GM19023 (cell line): ENCODE data around the gene RNF25.

ENCODE experiments used
- ATAC-seq: cut with Tn5 transposase; IDR thresholded peaks from one replicate; pipeline ENCODE4 v1.9.1; 2021; ENCODE audit warnings: mild to moderate bottlenecking, moderate library complexity; ENCODE audit not compliant: unreplicated experiment

RNF25 gene, protein sequence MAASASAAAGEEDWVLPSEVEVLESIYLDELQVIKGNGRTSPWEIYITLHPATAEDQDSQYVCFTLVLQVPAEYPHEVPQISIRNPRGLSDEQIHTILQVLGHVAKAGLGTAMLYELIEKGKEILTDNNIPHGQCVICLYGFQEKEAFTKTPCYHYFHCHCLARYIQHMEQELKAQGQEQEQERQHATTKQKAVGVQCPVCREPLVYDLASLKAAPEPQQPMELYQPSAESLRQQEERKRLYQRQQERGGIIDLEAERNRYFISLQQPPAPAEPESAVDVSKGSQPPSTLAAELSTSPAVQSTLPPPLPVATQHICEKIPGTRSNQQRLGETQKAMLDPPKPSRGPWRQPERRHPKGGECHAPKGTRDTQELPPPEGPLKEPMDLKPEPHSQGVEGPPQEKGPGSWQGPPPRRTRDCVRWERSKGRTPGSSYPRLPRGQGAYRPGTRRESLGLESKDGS

DNA sequence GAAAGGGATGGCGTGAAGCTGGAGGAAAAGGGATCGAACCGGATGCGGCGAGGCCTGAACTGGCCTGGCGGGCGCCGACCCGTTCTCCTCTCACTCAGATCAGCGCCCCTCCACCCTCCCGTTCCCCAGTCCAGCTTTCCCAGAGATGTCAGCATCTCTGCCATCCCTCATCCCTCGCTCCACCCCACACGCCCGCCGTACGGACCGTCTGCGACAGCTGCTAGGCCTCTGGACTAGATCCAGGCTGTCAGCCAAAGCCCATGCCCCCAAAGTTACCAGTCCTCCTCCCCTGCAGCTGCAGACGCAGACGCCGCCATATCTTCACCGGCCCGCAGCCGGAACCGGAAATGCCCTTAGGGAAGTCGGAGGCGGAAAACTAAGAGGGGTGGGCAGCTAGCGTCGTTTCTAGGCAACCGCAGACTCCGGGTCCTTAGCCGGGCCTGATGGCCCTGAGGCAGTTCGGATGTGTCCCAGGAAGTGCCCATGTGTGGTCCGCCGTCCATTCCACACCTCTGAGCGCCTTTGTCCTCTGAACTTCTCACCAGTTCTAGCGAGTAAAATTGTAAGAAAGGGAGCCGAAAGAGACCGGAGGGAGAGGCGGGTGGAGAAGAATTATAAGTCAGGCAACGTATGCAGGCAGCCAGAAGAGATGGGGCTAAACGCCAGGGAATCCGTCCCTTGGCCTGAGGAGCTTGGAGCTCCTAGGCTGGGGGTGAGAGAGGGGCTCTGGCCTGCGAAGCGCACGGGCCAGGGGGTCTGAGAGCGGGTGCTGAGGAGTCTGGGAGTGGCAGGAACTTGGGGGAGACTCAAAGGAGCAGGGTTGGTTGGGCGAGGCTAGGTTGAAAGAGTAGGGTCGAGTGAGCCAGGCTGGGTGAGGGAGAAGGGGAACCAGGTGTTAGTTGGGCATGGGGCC is at the start of gene RNF25, which contains the start of gene STK36:
Gene RNF25 (minus strand): TSS at position 349 of the 913 bp plus-strand sequence. CDS start 32 bp downstream, at position 317.
Gene STK36 (plus strand): TSS at position 433 of the 913 bp plus-strand sequence. CDS start 744 bp downstream, outside the sequence.
- ATAC-seq, result peak; percentile 97

DNA sequence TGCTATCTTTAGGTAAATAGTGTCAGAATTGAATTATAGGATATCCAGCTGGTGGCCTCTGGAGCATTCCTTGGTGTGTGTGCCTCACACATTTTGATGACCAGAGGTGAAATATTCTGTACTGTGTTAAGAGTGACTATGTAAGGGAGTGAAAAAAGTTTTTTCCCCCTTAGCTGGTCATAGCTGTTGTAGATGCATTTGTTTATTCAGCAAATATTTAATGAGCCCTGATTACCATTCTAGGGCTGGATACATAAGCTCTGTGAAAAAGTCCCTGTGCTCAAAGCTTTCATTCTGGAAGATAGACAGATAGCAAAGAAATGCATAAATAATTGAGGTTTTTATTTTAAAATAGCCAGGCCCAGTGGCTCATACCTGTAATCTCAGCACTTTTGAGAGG is 49.7 kb upstream of the RNF25 start:
- ATAC-seq, result no peak

DNA sequence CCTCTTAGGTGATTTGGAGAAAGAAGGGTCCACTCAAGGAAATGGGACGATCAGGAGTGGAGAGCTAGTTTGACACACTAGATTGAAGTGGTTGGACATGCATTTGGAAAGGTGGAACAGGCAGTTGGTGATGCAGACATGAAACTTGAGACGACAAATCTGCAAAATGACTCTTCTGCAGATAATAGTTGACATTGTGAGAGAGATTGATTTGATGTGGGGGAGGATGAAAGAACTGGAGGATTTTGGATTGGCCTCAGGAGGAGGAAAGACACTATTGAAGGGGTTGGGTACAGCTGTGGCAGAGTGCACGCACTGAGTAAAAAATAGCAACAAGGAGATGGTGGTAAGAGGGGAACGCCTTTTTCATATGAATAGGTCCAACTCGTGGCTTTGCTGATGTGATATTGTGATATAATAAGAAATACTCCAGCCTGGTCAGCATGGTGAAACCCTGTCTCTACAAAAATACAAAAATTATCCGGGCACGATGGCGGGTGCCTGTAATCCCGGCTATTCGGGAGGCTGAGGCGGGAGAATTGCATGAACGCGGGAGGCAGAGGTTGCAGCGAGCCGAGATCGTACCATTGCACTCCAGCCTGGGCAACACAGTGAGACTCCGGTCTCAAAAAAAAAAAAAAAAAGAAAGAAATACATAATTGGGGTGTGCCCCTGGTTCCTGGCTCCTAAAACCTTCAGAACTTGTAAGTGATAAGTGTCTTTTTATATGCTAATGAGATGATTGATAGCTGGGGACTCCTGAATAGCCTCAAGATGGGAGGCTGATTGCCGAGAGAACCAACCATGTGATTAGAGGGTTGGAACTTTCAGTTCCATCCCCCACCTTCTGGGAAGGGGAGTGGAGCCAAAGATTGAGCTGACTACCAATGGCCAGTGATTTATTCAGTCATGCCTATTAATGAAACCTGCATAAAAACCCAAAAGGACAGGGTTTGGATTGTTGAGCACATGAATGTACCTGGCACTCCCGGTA is 48.5 kb upstream of the RNF25 start:
- no peak for ATAC-seq

DNA sequence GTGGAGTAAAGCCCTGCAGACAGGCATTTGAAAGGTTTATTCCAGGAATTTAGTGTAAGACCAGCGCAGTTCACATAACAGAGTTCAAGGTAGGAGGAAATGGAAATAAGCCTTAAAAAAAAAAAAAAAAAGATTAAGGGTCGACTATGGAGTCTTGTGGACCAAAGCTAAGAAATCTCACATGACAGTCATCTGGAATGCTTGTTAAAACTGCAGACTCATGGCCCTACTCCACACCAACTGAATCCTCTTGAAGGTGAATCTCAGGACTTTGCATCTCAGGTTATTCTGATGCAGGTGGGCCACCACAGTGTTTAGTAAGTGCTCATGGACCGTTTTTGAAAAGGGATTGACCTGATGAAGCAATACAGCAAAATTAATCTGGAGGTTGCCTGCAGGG is 47.7 kb upstream of the RNF25 start:
- no peak for ATAC-seq

DNA sequence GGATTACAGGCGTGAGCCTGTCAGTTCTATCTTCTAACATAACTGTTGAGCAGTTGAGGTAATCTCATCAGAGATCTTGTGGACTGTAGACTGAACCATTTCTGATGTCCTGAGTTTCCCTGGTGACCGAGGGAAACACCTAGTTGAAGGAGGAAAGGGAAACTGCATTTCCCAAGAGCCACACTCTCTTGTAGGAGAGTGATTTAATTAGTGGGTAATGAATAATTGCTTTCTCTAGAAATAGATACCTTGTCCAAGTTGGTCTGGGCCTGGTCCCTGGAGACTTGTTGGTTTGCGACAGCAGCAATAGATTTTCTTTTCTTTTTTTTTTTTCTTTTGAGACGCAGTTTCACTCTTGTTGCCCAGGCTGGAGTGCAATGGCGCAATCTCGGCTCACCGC is 46.3 kb upstream of the RNF25 start:
- no peak for ATAC-seq

DNA sequence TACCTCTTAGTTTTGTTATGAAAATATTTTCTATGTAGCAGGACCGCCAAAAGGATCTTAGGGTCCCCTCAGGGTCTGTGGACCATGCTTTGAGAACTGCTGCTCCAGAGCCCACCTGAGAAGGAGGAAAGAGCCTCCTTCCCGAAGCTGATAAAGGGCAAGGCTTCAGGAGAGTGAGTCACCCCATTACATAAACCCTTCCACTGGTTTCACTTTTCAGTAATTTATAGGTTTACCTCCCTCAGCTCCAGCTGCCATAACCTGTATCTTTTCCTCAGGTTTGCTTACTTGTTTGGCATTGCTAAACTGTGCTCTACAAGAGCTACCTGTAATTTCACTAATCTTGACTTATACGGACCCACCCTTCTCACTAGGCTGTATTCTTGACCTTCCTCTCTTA is 45.5 kb upstream of the RNF25 start:
- ATAC-seq, result no peak

DNA sequence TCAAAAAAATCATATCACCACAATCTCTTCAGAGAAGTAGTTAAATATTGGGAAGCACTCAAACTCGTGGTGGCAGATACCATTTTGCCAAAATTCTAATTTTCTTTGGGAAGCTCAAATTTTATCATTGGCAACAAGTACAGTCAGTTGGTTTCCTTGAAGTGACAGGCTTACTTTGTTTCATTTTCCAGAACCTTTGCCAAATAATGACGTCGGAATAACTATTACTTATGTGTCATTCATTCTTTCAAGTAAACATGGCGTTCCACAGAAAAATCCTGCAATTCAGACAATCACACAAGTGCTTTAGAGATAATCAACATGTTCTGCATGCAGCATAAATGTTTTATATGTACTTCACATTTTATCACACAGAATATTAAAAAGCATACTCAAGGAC is 44.3 kb upstream of the RNF25 start:
- no peak for ATAC-seq

DNA sequence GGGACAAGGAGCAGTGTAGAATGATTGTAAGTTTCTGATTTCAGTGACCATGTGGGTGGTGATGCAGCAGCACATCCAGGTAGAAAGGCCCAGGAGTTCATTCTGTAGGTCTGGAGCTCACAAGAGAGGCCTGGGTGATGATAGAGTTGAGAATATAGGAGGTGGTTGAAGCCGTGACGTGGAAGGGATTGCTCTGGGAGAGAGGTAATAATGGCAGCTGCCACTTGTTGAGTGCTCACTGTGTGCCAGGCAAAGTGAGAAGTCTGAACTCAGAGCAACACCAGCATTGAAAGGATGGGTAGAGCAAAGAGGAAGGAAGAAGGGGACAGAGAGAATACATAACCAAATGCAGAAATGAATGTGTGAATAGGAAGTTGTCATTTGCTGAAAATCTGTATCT is 42.1 kb upstream of the RNF25 start:
- ATAC-seq, result no peak

DNA sequence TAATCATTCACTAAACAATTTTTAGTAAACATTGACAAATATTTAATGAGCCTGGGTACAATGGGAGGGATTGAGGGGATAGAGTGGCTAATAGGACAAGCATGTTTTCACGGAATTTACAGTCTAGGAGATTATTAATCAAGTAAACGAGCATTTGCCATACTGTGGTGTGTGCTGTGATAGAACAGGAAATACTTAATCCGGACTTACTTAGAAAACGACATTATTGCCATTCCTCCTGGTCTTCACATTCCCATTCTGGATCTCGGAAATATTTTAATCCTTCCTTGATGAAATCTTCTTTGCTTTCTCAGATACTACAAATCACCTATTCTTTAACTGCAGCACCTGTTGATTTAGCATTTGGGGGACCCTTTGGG is 39.7 kb upstream of the RNF25 start:
- ATAC-seq, result no peak

DNA sequence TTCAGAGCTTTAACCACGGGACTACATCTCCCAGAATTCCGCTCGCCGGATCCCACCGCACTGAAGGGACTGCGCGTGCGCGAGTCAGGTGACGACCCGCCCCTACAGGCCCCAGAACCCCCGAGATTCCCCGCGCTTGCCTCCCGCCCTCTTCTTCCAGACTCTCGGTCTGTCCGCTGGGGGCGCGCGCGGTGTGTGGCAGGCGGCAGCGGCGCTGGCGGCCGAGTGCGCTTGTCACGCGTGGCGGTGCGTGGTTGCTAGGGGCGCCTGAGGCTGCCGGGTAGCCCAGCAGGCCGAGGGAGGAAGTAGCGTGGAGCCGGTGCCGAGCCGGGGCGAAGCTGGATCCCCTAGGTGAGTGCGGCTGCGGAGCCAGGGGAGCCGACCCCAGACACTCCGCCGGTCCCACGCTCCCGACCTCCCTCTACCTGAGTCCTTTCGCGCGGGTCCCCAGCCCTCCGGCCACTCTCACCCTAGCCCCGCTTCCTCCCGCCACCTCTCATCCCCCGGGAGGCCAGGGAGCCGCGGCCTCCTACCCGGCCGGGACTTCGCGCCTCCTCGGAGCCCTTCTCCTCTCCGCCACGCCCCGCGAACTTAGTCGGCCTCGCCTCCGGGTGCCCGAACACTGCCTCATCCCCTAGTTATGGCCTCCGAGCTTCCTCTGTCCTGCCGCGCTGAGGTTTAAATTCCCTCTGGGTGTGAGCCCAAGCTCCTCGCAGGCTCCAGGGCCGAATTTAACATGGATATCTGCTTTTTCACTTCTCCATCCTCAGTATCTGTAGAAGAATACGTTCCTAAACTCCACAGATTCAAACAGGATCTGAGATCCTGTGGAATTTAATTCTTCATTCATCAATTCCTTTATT is 39.1 kb upstream of the RNF25 start, which contains the start of gene TTLL4:
Gene TTLL4 (plus strand): TSS at position 149 of the 863 bp plus-strand sequence. CDS start 26,842 bp downstream, outside the sequence.
- ATAC-seq, result peak; percentile 91

DNA sequence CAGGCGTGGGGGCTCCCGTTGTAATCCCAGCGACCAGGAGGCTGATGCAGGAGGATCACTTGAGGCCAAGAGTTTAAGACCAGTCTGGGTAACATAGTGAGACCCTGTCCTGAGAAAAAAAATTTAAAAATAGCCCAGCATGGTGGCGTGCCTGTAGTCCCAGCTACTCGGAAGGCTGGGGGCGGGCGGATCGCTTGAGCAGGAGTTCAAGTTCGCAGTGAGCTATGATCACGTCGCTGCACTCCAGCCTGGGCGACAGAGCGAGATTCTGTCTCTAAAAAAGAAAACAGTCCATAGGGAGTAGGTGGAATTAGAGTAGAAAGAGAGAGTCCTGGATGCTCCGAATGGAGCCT is 38.5 kb upstream of the RNF25 start:
- ATAC-seq, result no peak

DNA sequence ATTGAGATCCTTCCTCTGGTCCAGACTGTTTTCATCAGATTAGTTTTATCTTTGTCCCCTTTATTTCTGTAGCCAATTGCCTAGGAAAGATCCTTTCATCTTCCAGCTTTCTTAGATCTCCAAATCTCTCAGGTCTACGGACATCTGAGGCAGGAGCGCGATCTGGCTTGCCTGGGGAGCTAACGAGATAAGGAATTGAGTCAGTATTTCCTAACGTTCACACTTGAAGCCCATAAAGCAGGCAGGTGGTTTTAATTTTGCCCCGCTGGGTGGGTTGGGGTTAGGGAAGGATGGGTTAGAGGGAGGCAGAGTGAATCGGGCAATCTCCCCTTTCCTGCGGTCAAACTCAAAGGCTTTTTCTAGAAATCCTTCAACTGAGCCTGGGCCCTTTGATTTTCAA is 38.1 kb upstream of the RNF25 start:
- ATAC-seq, result no peak

DNA sequence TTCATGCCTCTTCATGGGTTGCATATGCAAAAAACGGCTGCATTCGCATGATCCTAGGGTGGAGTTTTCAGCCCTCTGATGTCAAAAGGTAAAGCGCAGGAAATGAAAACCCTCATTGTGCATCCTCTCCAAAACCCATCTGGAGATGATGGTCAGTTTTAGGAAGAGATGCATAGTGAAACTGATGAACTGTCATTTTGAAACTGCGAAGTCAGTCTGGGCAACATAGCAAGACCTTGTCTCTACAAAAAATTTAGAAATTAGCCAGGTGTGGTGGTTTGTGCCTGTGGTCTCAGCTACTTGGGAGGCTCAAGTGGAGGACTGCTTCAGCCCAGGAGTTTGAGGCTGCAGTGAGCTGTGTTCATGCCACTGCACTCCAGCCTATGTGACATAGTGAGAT is 36.3 kb upstream of the RNF25 start:
- no peak for ATAC-seq

DNA sequence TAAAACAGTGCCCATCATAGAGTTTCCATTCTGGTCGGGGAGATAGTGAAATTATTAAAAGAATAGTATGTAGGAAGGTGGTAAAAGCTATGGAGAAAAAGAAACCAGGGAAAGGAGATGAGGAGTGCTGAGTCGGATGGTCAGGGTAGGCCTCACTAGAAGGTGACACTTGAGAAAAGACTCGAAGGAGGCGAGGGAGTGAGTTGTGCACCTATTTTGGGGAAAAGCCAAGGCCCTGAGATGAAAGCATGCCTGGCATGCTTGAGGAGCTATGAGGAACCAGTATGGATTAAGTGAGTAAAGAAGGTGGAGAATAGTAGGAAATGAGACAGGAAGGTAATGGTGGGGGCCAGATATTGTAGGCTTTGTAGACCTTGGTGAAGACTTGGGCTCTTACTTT is 31.5 kb upstream of the RNF25 start:
- ATAC-seq, result no peak

DNA sequence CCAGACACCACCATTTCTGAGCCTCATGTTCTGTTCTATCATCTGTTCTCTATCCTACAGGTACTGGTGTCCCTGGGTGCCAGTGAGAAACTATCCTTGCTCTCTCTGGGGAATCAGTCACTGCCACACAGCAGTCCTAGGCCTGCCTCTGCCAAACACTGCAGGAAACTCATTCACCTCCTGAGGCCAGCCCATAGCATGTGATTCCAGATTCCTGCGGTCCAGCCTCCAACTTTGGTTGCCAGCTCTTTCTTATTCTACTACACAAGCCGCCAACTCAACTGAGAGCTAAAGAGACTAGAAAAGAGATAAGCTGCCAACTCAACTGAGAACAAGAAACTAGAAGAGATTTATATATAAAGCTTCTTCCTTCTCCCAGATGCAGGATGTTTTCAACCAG is 30.0 kb upstream of the RNF25 start:
- no peak for ATAC-seq

DNA sequence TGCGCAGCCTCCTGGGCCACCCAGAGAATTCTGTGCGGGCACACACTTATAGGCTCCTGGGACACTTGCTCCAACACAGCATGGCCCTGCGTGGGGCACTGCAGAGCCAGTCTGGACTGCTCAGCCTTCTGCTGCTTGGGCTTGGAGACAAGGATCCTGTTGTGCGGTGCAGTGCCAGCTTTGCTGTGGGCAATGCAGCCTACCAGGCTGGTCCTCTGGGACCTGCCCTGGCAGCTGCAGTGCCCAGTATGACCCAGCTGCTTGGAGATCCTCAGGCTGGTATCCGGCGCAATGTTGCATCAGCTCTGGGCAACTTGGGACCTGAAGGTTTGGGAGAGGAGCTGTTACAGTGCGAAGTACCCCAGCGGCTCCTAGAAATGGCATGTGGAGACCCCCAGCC is 27.1 kb upstream of the RNF25 start:
- ATAC-seq, result no peak

DNA sequence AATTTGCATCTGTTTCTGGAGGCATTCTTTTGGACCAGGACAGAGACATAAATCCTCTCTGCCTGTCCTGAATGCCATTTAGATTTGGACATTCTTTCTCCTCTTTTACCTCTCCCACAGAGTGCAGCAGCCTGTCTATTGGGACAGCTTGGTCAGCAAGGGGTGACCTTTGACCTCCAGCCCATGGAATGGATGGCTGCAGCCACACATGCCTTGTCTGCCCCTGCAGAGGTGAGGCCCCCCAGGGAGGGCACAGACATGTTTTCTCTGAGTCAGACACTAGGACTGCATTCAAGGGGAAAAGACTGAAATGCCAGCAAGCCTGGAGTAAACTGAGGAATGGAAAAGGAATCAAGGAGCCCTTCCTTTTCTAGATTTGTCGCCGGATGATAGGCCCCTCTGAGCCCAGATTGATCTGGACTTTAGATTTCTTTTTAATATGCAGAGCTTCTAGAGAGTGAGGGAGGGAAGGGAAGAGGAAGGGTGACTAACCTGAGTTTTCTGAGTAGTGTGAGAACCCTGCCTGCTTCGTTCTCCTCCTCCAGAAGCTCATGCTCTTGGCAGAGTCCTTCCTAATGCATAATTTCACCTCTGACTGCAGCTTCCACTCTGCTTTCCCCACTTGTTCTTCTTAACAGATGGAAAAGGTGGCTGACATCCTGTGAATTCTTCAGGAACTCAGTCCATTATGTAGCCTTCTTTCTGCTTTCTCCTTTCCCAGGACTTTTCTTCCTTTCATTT is 22.8 kb upstream of the RNF25 start:
- no peak for ATAC-seq

DNA sequence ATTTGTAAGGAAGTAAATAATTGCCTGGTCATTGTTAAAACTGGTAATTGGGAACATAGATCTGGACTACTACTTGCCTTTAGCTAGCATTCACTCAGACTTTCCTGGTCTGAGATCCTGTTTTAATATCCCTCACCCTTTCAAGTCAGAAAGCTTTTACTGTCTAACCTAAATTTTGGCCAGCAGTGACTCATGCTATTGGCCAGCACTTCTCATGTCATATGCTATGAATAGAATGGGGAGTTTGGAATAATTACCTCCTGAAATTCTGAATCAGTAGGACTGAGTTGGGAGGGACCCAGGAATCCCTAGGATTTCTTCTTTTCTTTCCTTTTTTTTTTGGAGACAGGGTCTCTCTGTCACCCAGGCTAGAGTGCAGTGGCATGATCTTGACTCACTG is 19.4 kb upstream of the RNF25 start:
- no peak for ATAC-seq
